ENCODE measurements around the gene SEMA5A. TPM values are rescaled to one million over a fixed set of nuclear protein-coding genes. Genes with fewer than 3 reads are reported as not detected.

The SEMA5A gene
- polyA plus RNA-seq, 1 of the 3 experiments (the other 2 are of a cell fraction): 0.58 TPM

DNA sequence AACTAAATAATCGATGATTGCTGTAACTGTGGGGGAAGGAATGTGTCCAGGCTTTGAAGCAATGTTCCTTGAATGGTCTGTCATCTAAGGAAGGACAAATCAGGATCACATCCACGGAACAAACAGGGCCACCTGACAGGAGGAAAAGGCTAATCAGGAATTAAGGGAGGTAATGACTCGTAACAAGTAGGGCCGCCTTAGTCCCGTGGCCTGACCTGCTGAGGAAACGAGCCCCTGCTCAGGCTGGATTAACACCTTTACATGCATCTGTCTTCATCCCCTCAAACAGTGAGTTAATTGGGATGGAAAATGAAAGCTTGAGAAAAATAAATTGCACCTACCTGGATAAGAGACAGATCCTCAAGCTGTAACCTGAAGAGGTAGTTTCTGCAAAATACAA lies 227.8 kb downstream of the SEMA5A start:
- no peak for TF ChIP-seq FOXM1 (IDR thresholded peaks at IDR 0.05; ENCODE audit: low read depth)
- no peak for TF ChIP-seq YY1 (IDR thresholded peaks at IDR 0.05; ENCODE audit: low read depth)
- no peak for TF ChIP-seq MXI1 (IDR thresholded peaks at IDR 0.05; ENCODE audit: low read depth, low read length)
- TF ChIP-seq, protein P1, sequence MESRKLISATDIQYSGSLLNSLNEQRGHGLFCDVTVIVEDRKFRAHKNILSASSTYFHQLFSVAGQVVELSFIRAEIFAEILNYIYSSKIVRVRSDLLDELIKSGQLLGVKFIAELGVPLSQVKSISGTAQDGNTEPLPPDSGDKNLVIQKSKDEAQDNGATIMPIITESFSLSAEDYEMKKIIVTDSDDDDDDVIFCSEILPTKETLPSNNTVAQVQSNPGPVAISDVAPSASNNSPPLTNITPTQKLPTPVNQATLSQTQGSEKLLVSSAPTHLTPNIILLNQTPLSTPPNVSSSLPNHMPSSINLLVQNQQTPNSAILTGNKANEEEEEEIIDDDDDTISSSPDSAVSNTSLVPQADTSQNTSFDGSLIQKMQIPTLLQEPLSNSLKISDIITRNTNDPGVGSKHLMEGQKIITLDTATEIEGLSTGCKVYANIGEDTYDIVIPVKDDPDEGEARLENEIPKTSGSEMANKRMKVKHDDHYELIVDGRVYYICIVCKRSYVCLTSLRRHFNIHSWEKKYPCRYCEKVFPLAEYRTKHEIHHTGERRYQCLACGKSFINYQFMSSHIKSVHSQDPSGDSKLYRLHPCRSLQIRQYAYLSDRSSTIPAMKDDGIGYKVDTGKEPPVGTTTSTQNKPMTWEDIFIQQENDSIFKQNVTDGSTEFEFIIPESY (IDR thresholded peaks at IDR 0.05; ENCODE audit: borderline replicate concordance, low read depth): no peak
- TF ChIP-seq ELF1 (IDR thresholded peaks at IDR 0.05): no peak
- no peak for TF ChIP-seq NFIC (IDR thresholded peaks at IDR 0.05; ENCODE audit: borderline replicate concordance)
- TF ChIP-seq RXRA (IDR thresholded peaks at IDR 0.05; ENCODE audit: borderline replicate concordance, low read depth): no peak
- no peak for TF ChIP-seq MEF2A (IDR thresholded peaks at IDR 0.05; ENCODE audit: borderline replicate concordance, low read depth)
- TF ChIP-seq CHD2 (IDR thresholded peaks at IDR 0.05; ENCODE audit: low read length, partially characterized antibody): no peak
- no peak for TF ChIP-seq JUND (IDR thresholded peaks at IDR 0.05)
- TF ChIP-seq EP300 (IDR thresholded peaks at IDR 0.05; ENCODE audit: borderline replicate concordance in 1 of 2, low read depth in 1 of 2, low read length in 1 of 2): no peak
- TF ChIP-seq RCOR1 (IDR thresholded peaks at IDR 0.05; ENCODE audit: low read length): no peak
- TF ChIP-seq, protein P2, sequence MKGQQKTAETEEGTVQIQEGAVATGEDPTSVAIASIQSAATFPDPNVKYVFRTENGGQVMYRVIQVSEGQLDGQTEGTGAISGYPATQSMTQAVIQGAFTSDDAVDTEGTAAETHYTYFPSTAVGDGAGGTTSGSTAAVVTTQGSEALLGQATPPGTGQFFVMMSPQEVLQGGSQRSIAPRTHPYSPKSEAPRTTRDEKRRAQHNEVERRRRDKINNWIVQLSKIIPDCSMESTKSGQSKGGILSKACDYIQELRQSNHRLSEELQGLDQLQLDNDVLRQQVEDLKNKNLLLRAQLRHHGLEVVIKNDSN (IDR thresholded peaks at IDR 0.05; ENCODE audit: borderline replicate concordance, low read depth): no peak
- no peak for TF ChIP-seq TAF1 (IDR thresholded peaks at IDR 0.05; ENCODE audit: borderline replicate concordance, low read depth, low read length)
- TF ChIP-seq, protein P3, sequence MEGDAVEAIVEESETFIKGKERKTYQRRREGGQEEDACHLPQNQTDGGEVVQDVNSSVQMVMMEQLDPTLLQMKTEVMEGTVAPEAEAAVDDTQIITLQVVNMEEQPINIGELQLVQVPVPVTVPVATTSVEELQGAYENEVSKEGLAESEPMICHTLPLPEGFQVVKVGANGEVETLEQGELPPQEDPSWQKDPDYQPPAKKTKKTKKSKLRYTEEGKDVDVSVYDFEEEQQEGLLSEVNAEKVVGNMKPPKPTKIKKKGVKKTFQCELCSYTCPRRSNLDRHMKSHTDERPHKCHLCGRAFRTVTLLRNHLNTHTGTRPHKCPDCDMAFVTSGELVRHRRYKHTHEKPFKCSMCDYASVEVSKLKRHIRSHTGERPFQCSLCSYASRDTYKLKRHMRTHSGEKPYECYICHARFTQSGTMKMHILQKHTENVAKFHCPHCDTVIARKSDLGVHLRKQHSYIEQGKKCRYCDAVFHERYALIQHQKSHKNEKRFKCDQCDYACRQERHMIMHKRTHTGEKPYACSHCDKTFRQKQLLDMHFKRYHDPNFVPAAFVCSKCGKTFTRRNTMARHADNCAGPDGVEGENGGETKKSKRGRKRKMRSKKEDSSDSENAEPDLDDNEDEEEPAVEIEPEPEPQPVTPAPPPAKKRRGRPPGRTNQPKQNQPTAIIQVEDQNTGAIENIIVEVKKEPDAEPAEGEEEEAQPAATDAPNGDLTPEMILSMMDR (IDR thresholded peaks at IDR 0.05): no peak
- Histone ChIP-seq H3K9me2 (no peaks in the 10 kb centered on the region), H3K9ac (no peak overlapping the region), H2AFZ (ENCODE audit: low read depth) (no peak overlapping the region), H3F3A (replicated peaks; ENCODE audit: insufficient read depth) (no peaks in the 10 kb centered on the region), H3K4me1 (ENCODE audit: control insufficient read depth in 1 of 2, insufficient read depth in 2 of 2, low read depth in 1 of 2, low read length in 1 of 2) (no peaks in the 10 kb centered on the region), H3K27ac (ENCODE audit: low read depth in 2 of 2, low read length in 1 of 2) (no peak overlapping the region), H3K9me3 (no peaks in the 10 kb centered on the region), H3K4me3 (ENCODE audit: low read depth in 2 of 2, low read length in 1 of 2) (no peak overlapping the region), H3K79me2 (ENCODE audit: insufficient read depth) (no peaks in the 10 kb centered on the region), H4K20me1 (ENCODE audit: insufficient read depth) (no peaks in the 10 kb centered on the region), H3K27me3 (ENCODE audit: insufficient read depth) (no peaks in the 10 kb centered on the region), H3K36me3 (replicated peaks in 1 of 2; ENCODE audit: control insufficient read depth in 1 of 2, insufficient read depth in 2 of 2, low read length in 1 of 2) (no peaks in the 10 kb centered on the region), H3K4me2 (no peak overlapping the region)
- DNase-seq: no peak
- 79% methylated on average over 6 of the region's 6 CpGs for WGBS (ENCODE audit: low lambda C conversion rate)
- ChIA-PET CTCF (no interaction called here), POLR2A (no interaction called here)

DNA sequence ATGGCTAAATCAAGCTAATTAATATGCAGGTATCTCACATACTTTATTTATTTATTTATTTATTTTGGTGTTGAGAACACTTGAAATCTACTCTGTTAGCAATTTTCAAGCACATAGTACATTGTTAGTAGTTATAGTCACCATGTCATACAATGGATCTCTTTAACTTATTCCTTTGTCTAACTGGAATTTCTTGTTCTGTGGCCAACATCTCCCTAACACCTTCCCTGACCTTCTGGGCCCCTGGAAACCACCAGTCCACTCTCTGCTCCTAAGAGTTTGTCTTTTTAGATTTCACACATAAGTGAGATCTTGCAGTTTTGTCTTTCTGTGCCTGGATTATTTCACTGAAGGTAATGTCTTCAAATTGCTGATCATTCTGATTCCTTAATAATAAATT lies 229.1 kb downstream of the SEMA5A start:
- H3K4me2 ChIP-seq: no peak overlapping the region
- H3K36me3 ChIP-seq (replicated peaks in 1 of 2; ENCODE audit: control insufficient read depth in 1 of 2, insufficient read depth in 2 of 2, low read length in 1 of 2): no peaks in the 10 kb centered on the region
- no peaks in the 10 kb centered on the region for H3K27me3 ChIP-seq (ENCODE audit: insufficient read depth)
- ChIA-PET CTCF (interaction anchor here (1.4 kb wide), 1 partner anchor 9 kb away, joined by 3 read pairs; no protein-coding TSS in a partner anchor), POLR2A (no interaction called here)
- H3K9ac ChIP-seq: no peak overlapping the region
- no peak overlapping the region for H2AFZ ChIP-seq (ENCODE audit: low read depth)
- H3K79me2 ChIP-seq (ENCODE audit: insufficient read depth): no peaks in the 10 kb centered on the region
- no peak overlapping the region for H3K27ac ChIP-seq (ENCODE audit: low read depth in 2 of 2, low read length in 1 of 2)
- no peaks in the 10 kb centered on the region for H3K9me2 ChIP-seq
- no peaks in the 10 kb centered on the region for H3F3A ChIP-seq (replicated peaks; ENCODE audit: insufficient read depth)
- no peak for DNase-seq
- TF ChIP-seq EZH2phosphoT487 (IDR thresholded peaks at IDR 0.05; ENCODE audit: borderline replicate concordance, low read depth): no peak
- TF ChIP-seq FOXJ3 (CRISPR knock-in tag; IDR thresholded peaks at IDR 0.05): no peak
- no peak for TF ChIP-seq RXRA (IDR thresholded peaks at IDR 0.05; ENCODE audit: borderline replicate concordance, low read depth)
- TF ChIP-seq, protein P4, sequence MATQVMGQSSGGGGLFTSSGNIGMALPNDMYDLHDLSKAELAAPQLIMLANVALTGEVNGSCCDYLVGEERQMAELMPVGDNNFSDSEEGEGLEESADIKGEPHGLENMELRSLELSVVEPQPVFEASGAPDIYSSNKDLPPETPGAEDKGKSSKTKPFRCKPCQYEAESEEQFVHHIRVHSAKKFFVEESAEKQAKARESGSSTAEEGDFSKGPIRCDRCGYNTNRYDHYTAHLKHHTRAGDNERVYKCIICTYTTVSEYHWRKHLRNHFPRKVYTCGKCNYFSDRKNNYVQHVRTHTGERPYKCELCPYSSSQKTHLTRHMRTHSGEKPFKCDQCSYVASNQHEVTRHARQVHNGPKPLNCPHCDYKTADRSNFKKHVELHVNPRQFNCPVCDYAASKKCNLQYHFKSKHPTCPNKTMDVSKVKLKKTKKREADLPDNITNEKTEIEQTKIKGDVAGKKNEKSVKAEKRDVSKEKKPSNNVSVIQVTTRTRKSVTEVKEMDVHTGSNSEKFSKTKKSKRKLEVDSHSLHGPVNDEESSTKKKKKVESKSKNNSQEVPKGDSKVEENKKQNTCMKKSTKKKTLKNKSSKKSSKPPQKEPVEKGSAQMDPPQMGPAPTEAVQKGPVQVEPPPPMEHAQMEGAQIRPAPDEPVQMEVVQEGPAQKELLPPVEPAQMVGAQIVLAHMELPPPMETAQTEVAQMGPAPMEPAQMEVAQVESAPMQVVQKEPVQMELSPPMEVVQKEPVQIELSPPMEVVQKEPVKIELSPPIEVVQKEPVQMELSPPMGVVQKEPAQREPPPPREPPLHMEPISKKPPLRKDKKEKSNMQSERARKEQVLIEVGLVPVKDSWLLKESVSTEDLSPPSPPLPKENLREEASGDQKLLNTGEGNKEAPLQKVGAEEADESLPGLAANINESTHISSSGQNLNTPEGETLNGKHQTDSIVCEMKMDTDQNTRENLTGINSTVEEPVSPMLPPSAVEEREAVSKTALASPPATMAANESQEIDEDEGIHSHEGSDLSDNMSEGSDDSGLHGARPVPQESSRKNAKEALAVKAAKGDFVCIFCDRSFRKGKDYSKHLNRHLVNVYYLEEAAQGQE (IDR thresholded peaks at IDR 0.05; ENCODE audit: low read depth, low read length): no peak
- no peak for TF ChIP-seq TAF1 (IDR thresholded peaks at IDR 0.05; ENCODE audit: borderline replicate concordance, low read depth, low read length)
- TF ChIP-seq GATA2 (CRISPR knock-in tag; IDR thresholded peaks at IDR 0.05): no peak
- no peaks in the 10 kb centered on the region for H3K4me1 ChIP-seq (ENCODE audit: control insufficient read depth in 1 of 2, insufficient read depth in 2 of 2, low read depth in 1 of 2, low read length in 1 of 2)
- no peak overlapping the region for H3K4me3 ChIP-seq (ENCODE audit: low read depth in 2 of 2, low read length in 1 of 2)
- H3K9me3 ChIP-seq: no peaks in the 10 kb centered on the region
- no peaks in the 10 kb centered on the region for H4K20me1 ChIP-seq (ENCODE audit: insufficient read depth)
